MM.1S (cell line): ENCODE results near the gene YPEL2.

Experiments used
- DNase-seq: peaks from one replicate; pipeline ENCODE4 v3.0.0-alpha.2; 2015
- H2AFZ ChIP-seq: fragments of 300-600 bp; sonication (generic); 2 replicates; pipeline ENCODE4 v1.6.0; 2016; ENCODE audit warnings: antibody characterized with exemption, low read length
- H3F3A ChIP-seq: fragments of 300-600 bp; sonication (generic); 2 replicates; pipeline ENCODE4 v1.6.1; 2016; ENCODE audit warnings: mild to moderate bottlenecking, antibody characterized with exemption, low read length, moderate library complexity, mixed read lengths; ENCODE audit not compliant: insufficient read depth
- H3K27ac ChIP-seq: fragments of 300-600 bp; sonication (generic); 2 replicates; pipeline ENCODE4 v1.5.1; 2016; ENCODE audit warnings: mild to moderate bottlenecking, low read length
- H3K27me3 ChIP-seq: fragments of 300-600 bp; sonication (generic); replicated peaks from 2 replicates; pipeline ENCODE4 v1.6.0; 2016; ENCODE audit warnings: low read length; ENCODE audit not compliant: insufficient read depth
- H3K36me3 ChIP-seq: fragments of 300-600 bp; sonication (generic); replicated peaks from 2 replicates; pipeline ENCODE4 v1.6.1; 2016; ENCODE audit warnings: mild to moderate bottlenecking, low read length, mixed read lengths; ENCODE audit not compliant: insufficient read depth
- H3K4me1 ChIP-seq: fragments of 300-600 bp; sonication (generic); 2 replicates; pipeline ENCODE4 v1.6.1; 2016; ENCODE audit warnings: low read length, mixed read lengths
- H3K4me2 ChIP-seq: fragments of 300-600 bp; sonication (generic); 2 replicates; pipeline ENCODE4 v1.6.0; 2016; ENCODE audit warnings: low read depth, low read length
- H3K4me3 ChIP-seq: fragments of 300-600 bp; sonication (generic); 2 replicates; pipeline ENCODE4 v1.5.1; 2016; ENCODE audit warnings: low read length, mixed read lengths
- H3K79me2 ChIP-seq: fragments of 300-600 bp; sonication (generic); 2 replicates; pipeline ENCODE4 v1.6.1; 2016; ENCODE audit warnings: mixed run types, low read length, mixed read lengths
- H3K9ac ChIP-seq: fragments of 300-600 bp; sonication (generic); 2 replicates; pipeline ENCODE4 v1.6.1; 2016; ENCODE audit warnings: low read length, mixed read lengths
- H3K9me2 ChIP-seq: fragments of 300-600 bp; sonication (generic); replicated peaks from 2 replicates; pipeline ENCODE4 v1.6.1; 2016; ENCODE audit warnings: mild to moderate bottlenecking, low read length, mixed read lengths; ENCODE audit not compliant: insufficient read depth
- H3K9me3 ChIP-seq: fragments of 300-600 bp; sonication (generic); replicated peaks from 2 replicates; pipeline ENCODE4 v1.6.1; 2016; ENCODE audit warnings: mild to moderate bottlenecking, low read length, mixed read lengths; ENCODE audit not compliant: insufficient read depth
- H4K20me1 ChIP-seq: fragments of 300-600 bp; sonication (generic); 2 replicates; pipeline ENCODE4 v1.6.1; 2016; ENCODE audit warnings: mild to moderate bottlenecking, low read length, moderate library complexity, mixed read lengths; ENCODE audit not compliant: insufficient read depth
- EZH2 ChIP-seq: fragments of 300-600 bp; sonication (generic); optimal IDR thresholded peaks from 2 replicates; pipeline ENCODE3; 2017; ENCODE audit warnings: low read depth, mild to moderate bottlenecking, antibody characterized with exemption, low read length, mixed read lengths
- EZH2phosphoT487 ChIP-seq: fragments of 300-600 bp; sonication (generic); IDR thresholded peaks from 2 replicates; pipeline ENCODE4 v1.6.1; 2018; ENCODE audit warnings: antibody characterized with exemption, low read length
- TF ChIP-seq, protein P1 (sequence below): fragments of 300-600 bp; sonication (generic); IDR thresholded peaks from 2 replicates; pipeline ENCODE4 v1.5.1; 2016; ENCODE audit warnings: antibody characterized with exemption, low read length, mixed read lengths

The YPEL2 gene

GRCh38 chr17:59397316-59398073 is 66.0 kb downstream of the YPEL2 start:
- H3K9me3 ChIP-seq: no peaks in the 10 kb centered on the region
- TF ChIP-seq EZH2phosphoT487 (no peak), EZH2 (no peak)
- TF ChIP-seq, protein P1, sequence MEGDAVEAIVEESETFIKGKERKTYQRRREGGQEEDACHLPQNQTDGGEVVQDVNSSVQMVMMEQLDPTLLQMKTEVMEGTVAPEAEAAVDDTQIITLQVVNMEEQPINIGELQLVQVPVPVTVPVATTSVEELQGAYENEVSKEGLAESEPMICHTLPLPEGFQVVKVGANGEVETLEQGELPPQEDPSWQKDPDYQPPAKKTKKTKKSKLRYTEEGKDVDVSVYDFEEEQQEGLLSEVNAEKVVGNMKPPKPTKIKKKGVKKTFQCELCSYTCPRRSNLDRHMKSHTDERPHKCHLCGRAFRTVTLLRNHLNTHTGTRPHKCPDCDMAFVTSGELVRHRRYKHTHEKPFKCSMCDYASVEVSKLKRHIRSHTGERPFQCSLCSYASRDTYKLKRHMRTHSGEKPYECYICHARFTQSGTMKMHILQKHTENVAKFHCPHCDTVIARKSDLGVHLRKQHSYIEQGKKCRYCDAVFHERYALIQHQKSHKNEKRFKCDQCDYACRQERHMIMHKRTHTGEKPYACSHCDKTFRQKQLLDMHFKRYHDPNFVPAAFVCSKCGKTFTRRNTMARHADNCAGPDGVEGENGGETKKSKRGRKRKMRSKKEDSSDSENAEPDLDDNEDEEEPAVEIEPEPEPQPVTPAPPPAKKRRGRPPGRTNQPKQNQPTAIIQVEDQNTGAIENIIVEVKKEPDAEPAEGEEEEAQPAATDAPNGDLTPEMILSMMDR: no peak
- no peaks in the 10 kb centered on the region for H3K36me3 ChIP-seq
- no peaks in the 10 kb centered on the region for H4K20me1 ChIP-seq
- no peaks in the 10 kb centered on the region for H3K4me1 ChIP-seq
- no peak overlapping the region for H3K4me2 ChIP-seq
- no peaks in the 10 kb centered on the region for H3K27me3 ChIP-seq
- H3K4me3 ChIP-seq: no peak overlapping the region
- no peak overlapping the region for H3K27ac ChIP-seq
- no peak overlapping the region for H3K9ac ChIP-seq
- DNase-seq: no peak
- no peaks in the 10 kb centered on the region for H3K79me2 ChIP-seq
- H3K9me2 ChIP-seq: no peaks in the 10 kb centered on the region
- H2AFZ ChIP-seq: no peak overlapping the region
- H3F3A ChIP-seq: no peaks in the 10 kb centered on the region

- no peak overlapping the region for H3K4me2 ChIP-seq
- H3K36me3 ChIP-seq: no peaks in the 10 kb centered on the region
- DNase-seq: no peak
Observed at GRCh38 chr17:59399914-59400313, 68.5 kb downstream of the YPEL2 start.

GRCh38 chr17:59400858-59401257 is 69.4 kb downstream of the YPEL2 start:
- H3K9me3 ChIP-seq: no peaks in the 10 kb centered on the region
- H3K4me3 ChIP-seq: no peak overlapping the region
- no peaks in the 10 kb centered on the region for H3K79me2 ChIP-seq
- no peak overlapping the region for H3K27ac ChIP-seq
- no peak overlapping the region for H3K4me2 ChIP-seq
- no peaks in the 10 kb centered on the region for H3F3A ChIP-seq
- H3K9me2 ChIP-seq: no peaks in the 10 kb centered on the region
- H3K9ac ChIP-seq: no peak overlapping the region
- no peaks in the 10 kb centered on the region for H3K27me3 ChIP-seq
- no peaks in the 10 kb centered on the region for H4K20me1 ChIP-seq
- H3K36me3 ChIP-seq: no peaks in the 10 kb centered on the region
- no peak overlapping the region for H2AFZ ChIP-seq
- DNase-seq: no peak
- H3K4me1 ChIP-seq: no peaks in the 10 kb centered on the region
- no peak for TF ChIP-seq EZH2phosphoT487
- TF ChIP-seq, protein P1: no peak
- TF ChIP-seq EZH2: no peak

More at GRCh38 chr17:59399914-59400313, 68.5 kb downstream of the YPEL2 start:
- no peak overlapping the region for H3K27ac ChIP-seq
- H3K9ac ChIP-seq: no peak overlapping the region
- no peak overlapping the region for H3K4me3 ChIP-seq
- H2AFZ ChIP-seq: no peak overlapping the region
- no peaks in the 10 kb centered on the region for H3F3A ChIP-seq
- H4K20me1 ChIP-seq: no peaks in the 10 kb centered on the region
- H3K4me1 ChIP-seq: no peaks in the 10 kb centered on the region
- H3K9me2 ChIP-seq: no peaks in the 10 kb centered on the region
- H3K27me3 ChIP-seq: no peaks in the 10 kb centered on the region
- H3K9me3 ChIP-seq: no peaks in the 10 kb centered on the region
- TF ChIP-seq, protein P1: no peak
- TF ChIP-seq EZH2phosphoT487 (no peak), EZH2 (no peak)
- no peaks in the 10 kb centered on the region for H3K79me2 ChIP-seq
